GM06990 (cell line): ENCODE measurements around the gene KIRREL2.
"Not testable (repeated sequence)": the region's sequence is repeated elsewhere in the genome, so short reads cannot be mapped to it uniquely, and the experiment has no call there.

Experiments used
- DNase-seq: peaks from one replicate; pipeline ENCODE4 v3.0.0-alpha.2; 2011; ENCODE audit not compliant: insufficient read length; ENCODE audit errors: extremely low read depth
- H3K27me3 ChIP-seq: replicated peaks from 2 replicates; pipeline ENCODE4 v1.6.0; 2011; ENCODE audit warnings: low read length; ENCODE audit not compliant: control insufficient read depth, insufficient read depth
- H3K36me3 ChIP-seq: 2 replicates; pipeline ENCODE4 v1.5.1; 2011; ENCODE audit warnings: low read length; ENCODE audit not compliant: control insufficient read depth, insufficient read depth
- H3K4me3 ChIP-seq: replicated peaks from 2 replicates; pipeline ENCODE4 v1.5.1; 2011; ENCODE audit warnings: low read depth, mild to moderate bottlenecking, control low read depth, low read length
- TF ChIP-seq, protein P1 (sequence below): IDR thresholded peaks from 2 replicates; pipeline ENCODE4 v1.5.1; 2011; ENCODE audit warnings: low read length, control low read depth, mild to moderate bottlenecking, inconsistent platforms; ENCODE audit not compliant: insufficient read depth, poor library complexity, severe bottlenecking

KIRREL2 gene

DNA sequence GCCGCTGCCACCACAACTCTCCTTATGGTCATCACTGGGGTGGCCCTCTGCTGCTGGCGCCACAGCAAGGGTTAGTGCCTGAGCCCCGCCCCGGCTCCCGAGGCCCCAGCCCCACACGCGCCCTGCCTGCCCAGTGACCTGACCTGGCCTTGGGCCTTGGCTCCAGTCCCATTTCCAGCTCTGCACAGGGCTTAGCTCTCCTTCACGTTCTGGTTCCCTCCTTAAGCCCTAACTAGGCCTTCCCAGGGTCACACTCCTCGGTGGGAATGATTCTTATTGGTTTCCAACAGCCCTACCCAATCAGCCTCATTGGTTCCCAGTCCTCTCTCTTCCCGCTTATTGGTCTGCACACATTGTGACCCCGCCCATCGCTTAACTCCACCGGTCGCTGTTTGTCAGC, 5.8 kb downstream of the KIRREL2 start:
- TF ChIP-seq, protein P1, sequence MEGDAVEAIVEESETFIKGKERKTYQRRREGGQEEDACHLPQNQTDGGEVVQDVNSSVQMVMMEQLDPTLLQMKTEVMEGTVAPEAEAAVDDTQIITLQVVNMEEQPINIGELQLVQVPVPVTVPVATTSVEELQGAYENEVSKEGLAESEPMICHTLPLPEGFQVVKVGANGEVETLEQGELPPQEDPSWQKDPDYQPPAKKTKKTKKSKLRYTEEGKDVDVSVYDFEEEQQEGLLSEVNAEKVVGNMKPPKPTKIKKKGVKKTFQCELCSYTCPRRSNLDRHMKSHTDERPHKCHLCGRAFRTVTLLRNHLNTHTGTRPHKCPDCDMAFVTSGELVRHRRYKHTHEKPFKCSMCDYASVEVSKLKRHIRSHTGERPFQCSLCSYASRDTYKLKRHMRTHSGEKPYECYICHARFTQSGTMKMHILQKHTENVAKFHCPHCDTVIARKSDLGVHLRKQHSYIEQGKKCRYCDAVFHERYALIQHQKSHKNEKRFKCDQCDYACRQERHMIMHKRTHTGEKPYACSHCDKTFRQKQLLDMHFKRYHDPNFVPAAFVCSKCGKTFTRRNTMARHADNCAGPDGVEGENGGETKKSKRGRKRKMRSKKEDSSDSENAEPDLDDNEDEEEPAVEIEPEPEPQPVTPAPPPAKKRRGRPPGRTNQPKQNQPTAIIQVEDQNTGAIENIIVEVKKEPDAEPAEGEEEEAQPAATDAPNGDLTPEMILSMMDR, result no peak
- Histone ChIP-seq H3K36me3 (no peaks in the 10 kb centered on the region), H3K27me3 (peaks cover 3% of the 10 kb centered on the region; the same call in 1 of the 2 replicates), H3K4me3 (no peak overlapping the region)
- DNase-seq, result no peak

DNA sequence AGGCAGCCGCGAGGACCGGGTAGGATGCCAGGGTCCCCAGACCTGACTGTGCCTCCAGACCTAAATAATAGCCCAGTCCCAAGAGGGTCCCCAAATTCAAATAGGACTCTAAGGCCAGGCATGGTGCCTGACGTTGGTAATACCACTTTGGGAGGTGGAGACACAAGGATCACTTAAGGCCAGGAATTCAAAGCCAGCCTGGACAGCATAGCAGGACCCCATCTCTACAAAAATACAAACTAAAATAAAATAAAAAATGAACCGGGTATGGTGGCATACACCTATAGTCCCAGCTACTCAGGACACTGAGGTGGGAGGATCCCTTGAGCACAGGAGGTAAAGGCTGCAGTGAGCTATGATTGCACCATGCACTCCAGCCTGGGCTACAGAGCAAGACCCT, 6.3 kb downstream of the KIRREL2 start:
- TF ChIP-seq, protein P1, result no peak
- no peak overlapping the region for H3K4me3 ChIP-seq
- H3K27me3 ChIP-seq, result peaks cover 5% of the 10 kb centered on the region
- DNase-seq, result no peak
- H3K36me3 ChIP-seq, result no peaks in the 10 kb centered on the region

DNA sequence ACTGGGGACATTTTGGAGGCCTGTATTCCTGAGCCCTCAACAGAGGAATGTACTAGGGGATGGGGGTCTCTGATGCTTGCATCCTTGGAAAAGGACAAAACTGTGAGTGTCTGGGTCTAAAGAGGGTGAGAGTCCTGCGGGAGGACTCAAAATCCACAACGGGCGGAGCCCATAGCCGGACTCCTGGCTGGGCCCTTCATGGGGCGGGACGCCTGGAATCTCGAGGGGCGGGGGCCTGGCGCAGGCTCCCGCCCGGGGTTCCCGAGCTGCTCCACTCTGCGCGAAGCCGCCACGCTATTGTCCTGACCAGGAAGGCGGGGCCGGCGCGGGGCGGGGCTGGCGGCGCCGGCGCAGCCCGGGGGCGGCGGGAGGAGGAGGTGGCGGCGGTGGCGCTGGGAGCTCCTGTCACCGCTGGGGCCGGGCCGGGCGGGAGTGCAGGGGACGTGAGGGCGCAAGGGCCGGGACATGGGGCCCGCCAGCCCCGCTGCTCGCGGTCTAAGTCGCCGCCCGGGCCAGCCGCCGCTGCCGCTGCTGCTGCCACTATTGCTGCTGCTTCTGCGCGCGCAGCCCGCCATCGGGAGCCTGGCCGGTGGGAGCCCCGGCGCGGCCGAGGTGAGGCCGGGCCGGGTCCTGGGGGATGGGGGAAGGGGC, 11.6 kb downstream of the KIRREL2 start, which contains the start of gene APLP1:
TSS of gene APLP1 (plus strand) at position 403 of the 651 bp plus-strand sequence. CDS start at position 466, 63 bp downstream.
- peak; percentile 61 for DNase-seq
- no peak within 1 kb of the TSS; the same call in 1 of the 2 replicates for H3K4me3 ChIP-seq
- H3K27me3 ChIP-seq, result peaks cover 2% of the 10 kb centered on the region
- TF ChIP-seq, protein P1, result no peak
- H3K36me3 ChIP-seq, result no peaks in the 10 kb centered on the region

DNA sequence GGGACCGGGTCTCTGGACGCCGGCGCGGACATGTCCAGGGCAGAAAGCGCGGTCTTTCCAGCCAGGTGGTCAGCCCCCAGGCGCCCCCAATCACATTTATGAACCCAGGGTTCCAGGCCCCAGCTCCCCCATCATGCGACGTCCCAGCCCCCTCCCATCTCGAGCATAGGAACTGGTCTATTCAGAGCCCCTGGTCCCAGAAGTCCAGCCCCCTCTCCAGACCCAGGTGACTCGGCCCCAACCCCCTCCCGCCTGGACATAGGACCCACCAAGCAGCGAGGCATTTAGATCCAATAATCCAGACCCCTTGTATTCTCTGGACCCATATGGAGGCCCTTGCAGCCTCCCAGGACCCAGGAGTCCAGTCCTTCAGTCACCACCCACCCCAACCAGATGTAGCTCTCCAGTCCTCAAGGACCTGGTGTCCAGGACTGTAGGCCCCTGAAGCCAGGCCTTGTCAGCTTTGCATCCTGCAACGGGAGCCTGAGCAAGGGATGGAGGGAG, 12.2 kb downstream of the KIRREL2 start:
- Histone ChIP-seq H3K4me3 (no peak overlapping the region; the same call in 1 of the 2 replicates), H3K36me3 (no peaks in the 10 kb centered on the region), H3K27me3 (peaks cover 2% of the 10 kb centered on the region)
- DNase-seq, result no peak
- TF ChIP-seq, protein P1, result no peak

DNA sequence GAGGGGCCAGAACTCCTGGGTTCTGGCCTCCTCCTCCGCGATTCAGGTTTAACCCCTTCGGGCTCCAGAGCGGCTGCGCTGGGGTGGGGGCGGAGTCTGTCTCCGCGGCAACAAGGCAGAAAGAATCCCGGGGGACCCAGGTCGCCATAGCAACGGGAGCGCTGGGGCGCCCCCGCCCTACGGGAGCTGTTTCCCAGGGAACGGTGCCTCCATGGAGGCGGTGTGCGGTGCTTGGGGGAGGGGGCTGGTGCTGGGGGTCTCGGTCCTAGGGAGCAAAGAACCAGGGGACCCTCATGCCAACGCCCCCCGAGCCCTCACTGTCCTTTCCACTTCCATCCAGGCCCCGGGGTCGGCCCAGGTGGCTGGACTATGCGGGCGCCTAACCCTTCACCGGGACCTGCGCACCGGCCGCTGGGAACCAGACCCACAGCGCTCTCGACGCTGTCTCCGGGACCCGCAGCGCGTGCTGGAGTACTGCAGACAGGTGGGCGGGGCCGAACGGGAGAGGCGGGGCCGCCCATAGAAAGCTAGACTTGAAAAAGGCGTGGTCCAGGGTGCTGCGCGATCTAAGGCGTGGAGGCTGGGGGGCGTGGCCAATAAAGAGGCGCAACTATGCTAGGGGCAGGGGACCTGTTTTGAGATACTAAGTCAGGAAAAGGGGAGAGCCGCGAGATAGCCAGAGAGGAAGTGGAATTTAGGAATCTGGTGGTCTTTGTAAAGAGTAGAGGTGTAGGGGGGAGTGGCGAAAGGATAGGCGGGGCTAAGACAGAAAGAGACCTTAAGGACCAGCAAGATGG, 12.8 kb downstream of the KIRREL2 start:
- H3K4me3 ChIP-seq, result peak overlapping the region; percentile 21
- no peaks in the 10 kb centered on the region for H3K36me3 ChIP-seq
- TF ChIP-seq, protein P1, result no peak
- peaks cover 2% of the 10 kb centered on the region for H3K27me3 ChIP-seq
- DNase-seq, result peak; percentile 93

DNA sequence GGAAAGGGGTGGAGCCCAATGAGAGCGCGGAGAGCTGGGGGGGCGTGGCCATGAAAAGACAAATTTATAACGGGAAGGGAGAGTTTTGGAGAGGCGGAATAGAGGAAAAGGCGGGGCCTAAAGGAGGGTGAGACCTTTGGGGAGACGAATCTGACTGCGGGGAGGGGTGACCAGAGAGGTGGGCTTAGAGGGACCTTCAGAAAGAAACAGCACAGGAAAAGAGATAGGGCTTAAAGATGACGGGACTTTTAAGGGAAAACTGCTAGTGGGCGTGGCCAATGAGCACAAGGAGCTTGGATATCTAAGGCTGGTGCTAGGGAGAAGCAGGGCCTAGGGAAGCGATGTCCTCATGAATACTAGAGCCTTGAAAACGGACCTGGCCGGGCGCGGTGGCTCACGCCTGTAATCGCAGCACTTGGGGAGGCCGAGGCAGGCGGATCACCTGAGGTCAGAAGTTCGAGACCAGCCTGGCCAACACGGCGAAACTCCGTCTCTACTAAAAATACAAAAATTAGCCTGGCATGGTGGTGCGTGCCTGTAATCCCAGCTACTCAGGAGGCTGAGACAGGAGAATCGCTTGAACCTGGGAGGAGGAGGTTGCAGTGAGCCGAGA, 13.5 kb downstream of the KIRREL2 start:
- not testable (repeated sequence) for DNase-seq, H3K27me3 ChIP-seq, H3K36me3 ChIP-seq, H3K4me3 ChIP-seq
